Epidermal melanocyte (primary cell): ENCODE data around the gene BABAM2.

Experiments
- DNase-seq: peaks from one replicate; pipeline ENCODE4 v3.0.0; 2011; ENCODE audit warnings: low spot score; ENCODE audit not compliant: insufficient read length

The BABAM2 gene

DNA sequence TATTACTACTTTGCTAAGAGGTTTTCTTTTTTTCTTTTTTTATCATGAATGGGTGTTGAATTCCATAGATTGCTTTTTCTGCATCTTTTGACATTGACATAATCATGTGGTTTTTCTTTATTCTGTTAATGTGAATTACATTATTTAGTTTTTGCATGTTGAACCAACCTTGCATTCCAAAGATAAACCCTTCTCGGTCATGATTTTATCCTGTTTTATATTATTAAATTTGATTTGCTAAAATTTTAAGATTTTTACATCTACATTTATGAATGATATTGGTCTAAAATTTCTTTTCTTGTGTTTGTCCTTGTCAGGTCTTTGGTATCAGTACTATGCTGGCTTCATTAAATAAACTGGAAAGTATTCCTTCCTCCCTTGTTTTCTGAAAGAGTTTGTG lies 414.7 kb downstream of the BABAM2 start:
- no peak for DNase-seq

DNA sequence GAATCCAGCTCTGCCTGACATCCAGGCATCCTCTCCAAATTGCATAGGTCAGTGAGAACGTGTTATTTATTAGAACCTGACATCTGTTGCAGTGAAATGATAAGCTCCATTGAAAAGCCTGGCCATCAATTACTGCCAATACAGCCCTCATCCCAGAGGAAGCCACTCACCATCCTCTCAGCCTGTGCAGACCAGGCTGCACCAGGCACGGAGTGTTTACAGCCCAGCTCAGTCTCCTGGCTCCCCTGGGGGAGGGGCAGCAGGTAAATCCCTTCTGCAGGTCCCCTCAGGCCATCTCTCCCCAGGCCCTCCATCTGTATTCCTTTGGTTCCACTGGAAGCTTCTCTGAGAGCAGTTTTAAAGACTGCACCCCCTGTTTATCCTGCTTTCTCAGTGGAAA lies 419.6 kb downstream of the BABAM2 start:
- DNase-seq = no peak

DNA sequence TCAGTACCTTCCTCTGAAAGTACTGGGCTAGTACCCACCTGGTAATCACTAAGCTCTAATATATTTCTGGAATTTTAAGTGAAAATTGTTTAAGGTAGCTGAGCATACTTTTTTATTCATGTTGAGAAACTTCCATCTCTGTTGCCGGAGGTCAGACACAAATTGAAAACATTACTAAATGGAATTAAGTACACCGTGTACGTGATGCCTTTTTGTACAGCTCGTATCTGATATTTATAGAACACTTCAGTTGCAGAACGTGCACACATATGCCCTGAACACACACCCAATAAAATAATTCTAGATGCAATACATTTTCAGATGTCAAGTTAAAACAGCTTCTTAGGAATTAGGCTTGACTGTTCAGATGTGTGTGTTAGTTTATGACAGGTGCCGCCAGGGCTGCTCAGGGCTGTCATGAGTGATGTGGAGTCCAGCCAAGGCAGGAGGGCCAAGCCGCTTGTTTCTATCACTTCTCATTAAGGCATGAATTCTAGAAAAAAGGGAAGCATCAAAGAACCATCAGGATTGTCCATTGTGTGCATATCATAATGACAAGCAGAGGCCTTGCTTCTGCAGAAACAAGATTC lies 421.2 kb downstream of the BABAM2 start:
- no peak for DNase-seq

DNA sequence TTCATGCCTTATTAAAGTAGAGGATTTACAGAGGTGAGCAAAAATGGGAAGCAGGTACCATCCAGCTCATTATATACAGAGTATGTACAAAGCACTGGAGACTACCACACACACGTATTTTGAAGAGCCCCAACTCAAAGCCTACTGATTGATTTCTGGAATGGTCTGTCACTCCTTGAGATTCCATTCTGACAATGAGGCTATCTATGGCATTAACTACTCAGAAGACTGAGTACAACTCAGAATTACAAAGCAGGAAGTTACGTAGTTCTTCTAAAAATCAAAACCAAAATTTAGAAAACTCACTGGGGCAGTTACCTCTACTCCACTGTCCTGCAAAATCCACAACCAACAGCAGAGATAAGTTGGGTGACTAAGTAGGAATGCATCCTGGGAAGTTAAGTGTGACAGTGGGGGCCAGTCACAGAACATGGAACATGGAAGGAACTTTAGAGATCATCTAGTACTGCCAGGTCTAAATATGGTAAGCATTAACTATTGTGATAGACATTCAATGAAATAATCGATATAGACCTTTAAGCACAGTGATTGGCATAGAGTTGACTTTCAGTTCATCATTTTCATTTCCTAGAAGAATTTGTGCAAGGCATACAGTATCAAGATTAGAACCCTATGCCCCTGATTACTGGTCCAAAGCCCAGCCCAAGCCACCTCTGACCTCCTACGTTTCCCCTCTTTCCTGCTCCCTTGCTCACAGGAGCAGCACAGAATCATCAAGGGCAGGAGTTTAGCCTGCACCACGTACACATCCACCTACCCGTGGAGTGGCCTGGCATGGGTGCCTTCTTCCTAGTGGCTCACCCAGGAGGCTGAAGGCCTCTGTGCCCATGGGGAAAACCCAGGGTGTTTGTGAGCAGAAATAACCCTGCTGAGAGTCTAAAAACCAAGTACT lies 422.0 kb downstream of the BABAM2 start:
- no peak for DNase-seq

DNA sequence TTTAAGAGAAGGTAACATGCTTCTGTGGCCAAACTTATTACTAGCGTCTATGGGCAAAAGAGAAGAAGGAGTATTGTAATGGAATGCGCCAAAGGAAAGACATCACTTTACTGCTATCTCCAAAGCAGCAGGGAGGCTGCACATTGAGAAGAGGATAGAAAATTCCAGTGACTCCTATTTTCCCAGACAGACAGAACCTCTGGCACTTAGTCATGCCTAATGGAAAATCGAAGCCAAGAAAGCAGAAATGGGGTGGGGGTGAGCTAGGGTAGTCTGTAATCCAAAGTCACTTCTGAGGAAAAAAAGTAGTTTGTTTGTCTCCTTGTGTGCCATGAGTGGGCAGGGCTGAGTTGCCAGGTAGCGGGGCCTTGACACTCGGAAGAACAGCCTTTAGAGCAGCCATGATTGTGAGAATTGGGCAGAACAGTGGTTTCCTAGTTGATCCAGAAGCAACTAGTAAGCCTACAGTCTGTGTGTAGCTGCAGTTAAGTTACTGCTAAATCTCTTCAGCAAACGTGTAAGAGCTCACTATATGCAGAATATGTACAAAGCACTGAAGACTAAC lies 422.8 kb downstream of the BABAM2 start:
- DNase-seq = no peak

DNA sequence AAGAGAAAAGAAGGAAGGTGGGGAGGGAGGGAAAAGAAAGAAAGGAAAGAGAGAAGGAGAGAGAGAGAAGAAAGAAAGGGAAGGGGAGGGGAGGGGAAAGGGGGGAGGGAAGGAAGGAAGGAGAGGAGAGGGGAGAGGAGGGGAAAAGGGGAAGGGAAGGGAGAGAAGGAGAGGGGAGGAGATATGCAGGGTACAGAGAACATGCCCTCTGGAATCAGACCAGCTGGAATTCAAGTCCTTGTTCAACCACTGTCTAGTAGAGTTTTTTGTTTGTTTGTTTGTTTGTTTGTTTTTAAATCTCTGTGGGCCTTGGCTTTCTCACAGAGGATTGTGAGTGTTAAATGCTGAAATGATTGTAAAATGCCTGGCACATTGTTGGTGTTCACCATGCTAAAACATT lies 424.4 kb downstream of the BABAM2 start:
- DNase-seq = no peak

DNA sequence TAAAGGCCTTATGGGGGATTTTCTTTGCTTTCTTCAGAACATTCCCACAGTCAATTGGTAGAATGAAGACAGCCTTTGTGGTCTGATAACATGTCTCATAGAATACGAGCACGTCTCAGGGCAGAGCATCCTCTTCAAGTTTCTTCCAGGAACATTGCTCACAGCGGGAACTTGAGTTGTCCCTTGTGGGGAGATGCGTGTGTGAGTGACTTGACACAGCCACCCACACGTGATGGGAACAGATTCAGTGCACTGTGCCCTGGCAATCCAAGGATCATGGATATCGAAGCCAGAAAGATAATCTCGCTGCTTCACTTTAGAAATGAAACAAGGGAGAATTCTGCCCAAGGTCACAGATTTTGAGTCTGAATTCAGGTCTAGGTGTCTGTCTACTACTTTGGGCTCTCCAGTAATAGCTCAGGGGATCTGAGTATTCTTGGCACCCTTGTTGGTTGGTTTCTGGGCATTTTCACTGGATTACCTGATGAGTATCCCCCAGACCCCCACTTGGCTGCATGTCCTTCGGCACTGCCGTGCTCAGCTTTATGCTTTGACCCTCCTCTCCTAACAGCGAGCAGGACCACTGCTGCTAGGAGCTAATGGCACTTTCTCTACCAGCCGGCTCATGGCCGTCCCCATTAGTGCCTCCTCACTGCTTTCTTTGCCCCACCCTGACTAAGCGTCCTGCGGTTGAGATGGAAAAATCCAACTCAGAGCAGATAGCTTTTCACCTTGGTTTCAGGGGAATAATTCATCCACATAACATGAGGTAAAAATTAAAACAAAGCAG lies 426.2 kb downstream of the BABAM2 start:
- DNase-seq = no peak

DNA sequence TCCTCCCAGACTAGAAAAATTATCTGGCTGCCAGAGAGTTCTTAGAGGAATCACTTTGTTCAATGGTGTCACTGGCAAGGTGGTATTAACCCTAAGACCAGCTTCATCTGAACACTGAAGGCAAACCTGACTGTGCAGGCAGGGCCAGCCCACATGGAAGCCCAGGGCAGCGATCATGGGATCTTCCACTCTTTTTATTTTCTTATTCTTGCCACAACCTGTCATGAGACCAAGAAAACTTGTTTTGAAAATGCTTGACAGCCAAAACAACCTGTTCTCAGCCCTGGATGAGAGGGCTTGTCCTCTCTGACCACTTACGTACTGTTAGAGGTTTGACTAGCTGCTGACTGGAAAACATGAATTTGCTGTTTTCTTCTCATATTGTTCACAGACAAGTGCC lies 426.9 kb downstream of the BABAM2 start:
- no peak for DNase-seq

DNA sequence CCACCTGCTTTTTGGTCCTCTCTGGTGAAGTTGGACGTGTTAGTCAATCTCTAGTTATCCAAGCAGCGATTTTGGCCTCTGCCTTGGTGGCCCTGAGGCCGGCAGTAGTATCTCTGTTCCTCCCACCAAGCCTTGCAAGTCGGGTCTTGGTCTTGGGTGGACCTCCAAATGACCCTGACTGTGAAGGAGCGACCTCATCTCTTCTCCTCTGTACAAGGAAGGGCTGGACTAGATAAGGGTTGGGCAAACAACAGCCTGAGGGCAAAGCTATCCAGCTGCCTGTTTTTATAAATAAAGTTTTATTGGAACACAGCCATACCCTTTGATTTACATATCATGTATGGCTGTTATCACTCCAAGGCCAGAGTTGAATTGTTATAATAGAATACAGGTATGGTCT lies 427.5 kb downstream of the BABAM2 start:
- no peak for DNase-seq

DNA sequence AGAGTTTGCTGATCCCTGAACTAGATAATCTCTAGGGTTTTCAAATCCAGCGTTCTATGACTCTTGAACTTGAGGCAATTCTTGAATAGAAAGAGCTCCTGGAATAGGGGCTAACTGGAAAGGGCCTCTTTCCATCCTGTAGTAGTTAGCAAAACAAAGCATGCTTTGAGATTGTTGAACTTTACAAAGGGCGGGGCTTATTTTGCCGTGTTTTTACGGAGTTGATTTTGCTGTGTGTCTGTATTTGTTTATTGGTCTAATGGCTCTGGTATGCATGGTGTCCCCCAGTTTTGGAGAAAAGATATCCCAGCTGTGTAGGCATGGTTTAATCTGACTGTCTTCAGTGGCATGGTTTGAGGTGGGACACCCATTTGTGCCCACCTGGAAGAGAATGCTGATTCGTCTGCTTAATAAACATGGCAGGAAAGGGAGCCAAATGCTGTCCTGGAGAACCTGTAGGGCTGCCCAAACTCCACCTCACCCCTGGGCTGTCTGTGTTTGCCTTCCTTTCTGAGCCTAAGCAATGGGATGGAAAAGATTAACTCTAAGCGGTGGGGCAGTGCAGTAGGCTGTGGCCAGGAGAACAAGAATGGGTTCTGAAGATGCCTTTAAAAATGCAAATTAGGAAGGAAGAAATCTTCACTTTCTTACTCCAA lies 428.1 kb downstream of the BABAM2 start:
- no peak for DNase-seq

DNA sequence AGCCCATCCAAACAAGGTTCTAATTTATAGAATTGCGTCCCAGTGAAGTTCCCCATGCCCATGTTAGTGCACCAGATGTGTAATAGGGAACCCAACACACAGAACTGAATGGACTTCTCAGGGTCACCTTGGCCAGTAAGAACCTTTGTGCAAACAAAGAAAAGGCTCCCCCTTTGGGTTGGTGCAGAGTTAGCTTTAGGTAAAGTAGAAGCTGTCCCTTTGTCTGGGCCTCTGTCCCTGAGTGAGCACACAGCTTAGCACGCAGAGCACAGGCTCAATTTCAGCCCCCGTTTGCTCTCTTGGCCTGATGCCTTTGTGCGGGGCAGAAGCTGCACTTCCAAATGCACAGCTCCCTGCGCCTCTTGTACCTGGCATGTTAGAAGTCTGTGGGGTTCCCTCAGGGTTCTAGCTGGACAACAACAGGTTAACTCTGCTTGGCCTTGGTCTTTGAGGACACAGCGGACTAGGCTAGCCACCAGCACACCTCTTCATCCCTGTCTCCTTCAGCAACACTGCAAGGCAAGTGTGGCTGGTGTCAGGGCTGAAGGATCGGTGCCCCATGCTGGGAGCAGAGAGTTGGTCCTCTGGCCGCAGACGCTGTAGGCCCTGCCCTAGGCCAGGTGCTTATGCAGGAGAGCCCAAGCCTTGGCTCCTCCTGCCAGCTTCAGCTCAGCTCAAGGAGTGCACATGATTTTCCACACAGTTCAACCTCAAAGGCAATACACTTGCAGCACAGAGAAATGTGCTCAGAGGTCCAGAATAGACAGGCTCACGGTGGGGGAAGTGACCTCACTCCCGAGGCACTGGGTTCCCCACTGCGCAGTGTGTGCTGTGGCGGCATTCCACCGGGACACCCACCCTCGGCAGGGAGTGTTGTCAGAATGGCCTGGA lies 428.8 kb downstream of the BABAM2 start:
- DNase-seq = no peak

DNA sequence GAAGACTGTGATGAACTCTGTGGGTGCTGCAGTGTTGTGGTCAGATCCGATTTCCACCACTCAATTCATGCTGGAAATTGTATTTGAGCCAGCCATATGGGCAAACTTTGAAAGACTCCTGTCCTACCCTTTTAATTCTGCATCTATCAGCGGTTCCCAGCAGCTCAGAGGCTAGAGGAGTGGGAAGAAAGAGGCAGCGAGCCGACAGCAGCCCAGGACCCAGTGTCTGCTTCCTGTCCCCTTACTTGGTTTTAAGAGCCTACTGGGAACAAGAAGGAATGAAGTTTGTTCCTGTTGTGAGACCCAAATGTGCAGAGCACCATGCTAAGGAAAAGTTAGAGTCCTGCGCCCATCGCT lies 429.5 kb downstream of the BABAM2 start:
- no peak for DNase-seq

DNA sequence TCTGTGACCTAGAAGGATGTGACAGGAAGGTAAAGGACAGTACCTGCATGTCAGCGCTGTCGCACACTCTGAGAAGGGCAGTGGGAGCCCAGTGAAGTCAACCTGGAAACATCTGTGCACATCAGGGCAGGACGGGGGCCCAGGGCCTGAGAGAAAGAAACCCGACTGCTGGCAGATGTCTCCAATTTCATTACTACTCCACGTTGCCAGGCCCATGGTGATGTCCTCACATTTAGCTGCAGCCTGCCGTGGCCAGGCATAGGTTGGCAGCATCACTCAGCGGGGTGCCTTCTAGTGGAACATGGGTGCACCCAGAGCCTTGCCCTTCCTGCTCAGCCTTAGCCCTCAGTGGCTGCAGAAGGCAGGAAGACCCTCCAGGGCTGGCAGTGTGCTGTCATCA lies 429.8 kb downstream of the BABAM2 start:
- DNase-seq = no peak

DNA sequence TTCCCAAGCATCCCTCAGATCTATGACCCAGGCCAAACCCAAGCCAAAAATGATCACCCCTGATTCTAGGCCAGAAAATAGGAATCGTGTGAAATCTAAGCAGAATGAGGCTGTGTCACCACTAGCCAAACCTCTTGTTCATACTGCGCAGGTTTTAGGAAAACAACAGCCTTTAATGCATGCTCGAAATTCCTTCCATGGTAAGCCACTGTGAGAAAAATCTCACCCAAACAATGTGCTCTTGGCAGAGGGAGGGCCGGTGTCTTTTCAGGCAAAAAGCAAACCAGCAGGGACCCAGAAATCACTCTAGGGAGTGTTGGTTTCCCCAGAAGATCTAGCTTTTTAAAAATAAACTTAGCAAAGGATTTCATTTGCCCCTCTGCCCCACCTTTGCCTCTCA lies 430.9 kb downstream of the BABAM2 start:
- DNase-seq = no peak

DNA sequence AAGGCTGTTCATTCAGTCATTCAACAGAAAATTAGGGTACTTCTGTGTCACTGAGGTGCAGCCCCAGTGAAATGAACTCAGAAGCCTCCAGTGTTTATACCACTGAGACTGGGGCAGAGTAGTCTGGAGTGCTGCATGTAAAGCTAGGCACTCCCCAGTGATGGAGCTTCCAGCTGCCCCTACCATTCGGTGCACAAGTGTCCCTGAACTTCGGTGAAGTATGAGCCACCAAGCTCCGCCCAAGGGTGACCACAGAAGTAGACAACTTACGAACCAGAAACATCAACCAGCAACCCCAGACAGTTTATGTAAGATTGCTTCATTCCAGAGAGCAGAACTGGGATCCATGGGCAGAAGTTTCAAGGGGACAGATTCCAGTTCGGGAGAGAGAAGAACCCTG lies 431.5 kb downstream of the BABAM2 start:
- DNase-seq = no peak

DNA sequence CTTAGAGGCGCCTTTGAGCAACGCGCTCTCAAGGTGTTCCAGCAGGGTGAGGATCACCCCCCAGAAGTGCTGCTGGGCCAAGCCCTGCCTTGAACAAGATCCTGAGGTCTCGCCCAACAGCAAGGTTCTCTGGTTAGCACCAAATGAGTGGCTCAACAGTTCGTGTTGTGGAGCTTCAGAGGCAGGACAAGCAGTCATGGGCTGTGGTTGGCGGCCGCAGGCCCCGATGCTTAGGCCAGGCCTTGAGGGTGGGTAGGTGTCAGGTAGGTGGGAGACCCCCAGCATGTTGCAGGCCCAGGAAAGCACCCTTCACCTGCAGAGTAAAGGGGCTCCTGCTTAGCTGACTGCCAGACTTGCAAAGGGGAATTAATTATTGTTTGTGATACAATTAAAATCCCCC lies 431.9 kb downstream of the BABAM2 start:
- no peak for DNase-seq

DNA sequence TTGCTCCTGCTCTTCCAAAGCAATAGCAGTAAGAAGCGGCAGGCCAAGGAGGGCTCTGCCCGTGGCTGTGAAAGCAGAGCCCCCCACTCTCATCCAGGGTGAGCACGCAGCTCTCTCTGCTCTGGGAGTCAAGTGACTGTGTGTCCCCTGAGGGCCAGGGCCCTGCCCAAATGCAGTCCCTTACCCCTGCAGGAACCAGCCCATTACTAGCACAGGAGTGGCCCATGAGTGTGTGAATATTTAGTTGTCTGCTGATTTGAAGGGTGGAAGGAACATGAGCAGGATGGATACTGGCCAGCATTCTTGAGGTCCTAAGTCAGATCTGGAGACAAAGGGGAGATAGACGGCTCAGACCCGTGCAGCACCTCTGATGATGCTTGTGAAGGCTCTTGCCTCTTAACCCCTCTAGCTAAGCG lies 432.5 kb downstream of the BABAM2 start:
- DNase-seq = no peak

DNA sequence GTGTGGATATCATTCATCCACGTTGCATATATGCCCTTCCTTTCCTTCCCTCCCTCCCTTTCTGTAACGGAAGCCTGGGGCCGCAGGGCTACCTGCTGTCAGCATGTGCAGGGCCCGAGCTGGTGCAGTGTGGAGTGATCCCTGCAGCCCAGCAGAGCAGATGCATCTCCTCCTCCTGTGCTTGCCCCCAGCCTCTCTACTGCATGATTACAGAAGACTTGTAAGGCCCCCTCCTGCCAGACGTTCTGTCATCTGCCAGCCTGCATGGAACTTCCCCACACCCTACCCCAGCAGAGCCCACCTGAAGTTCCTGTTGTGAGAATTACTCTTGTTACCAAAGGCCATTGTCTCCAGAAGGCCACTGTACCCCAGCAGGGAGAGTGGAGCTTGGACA lies 434.6 kb downstream of the BABAM2 start:
- no peak for DNase-seq

DNA sequence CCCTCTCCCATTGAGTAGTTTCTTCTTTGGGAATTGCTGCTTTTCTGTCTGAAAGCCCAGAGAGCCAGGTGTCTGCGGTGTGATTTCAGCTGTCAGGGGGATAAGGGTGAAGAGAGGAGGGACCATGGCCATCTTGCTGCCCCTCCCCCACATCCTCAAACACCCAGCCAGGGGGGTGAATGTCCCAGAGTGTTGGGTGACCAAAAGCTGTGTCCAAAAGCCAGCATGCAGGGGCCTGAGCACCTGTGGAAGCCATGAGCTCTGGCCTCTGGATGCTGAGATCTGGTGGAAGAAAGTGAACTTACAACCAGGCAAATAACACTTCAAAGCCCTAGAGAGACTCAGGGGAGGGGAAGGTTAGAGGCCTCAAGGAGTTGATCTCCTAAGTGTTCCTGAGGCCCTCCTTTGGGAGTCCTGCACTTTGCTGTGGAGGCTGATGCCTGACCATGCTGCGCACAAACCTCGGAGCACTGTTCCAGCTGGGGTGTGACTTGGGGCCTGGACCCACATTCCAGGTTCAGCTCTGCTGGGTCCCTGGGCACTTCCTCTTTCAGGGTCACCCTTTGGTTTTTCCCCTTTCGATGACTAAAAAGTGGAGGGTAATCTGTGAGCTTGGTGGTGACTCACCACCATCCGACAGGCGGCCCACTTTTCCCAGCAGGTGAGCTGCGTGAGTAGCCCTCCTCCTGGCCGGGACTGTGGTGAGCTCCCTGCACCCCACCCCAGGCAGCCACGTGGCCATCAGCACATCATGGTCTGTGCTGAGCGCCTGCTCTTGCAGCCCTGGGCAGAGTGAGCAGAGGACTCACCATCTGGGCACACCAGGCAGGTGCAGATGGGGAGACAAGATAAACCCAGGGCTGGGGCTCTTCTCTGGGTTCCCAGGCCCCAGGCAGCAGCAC lies 435.3 kb downstream of the BABAM2 start:
- no peak for DNase-seq

DNA sequence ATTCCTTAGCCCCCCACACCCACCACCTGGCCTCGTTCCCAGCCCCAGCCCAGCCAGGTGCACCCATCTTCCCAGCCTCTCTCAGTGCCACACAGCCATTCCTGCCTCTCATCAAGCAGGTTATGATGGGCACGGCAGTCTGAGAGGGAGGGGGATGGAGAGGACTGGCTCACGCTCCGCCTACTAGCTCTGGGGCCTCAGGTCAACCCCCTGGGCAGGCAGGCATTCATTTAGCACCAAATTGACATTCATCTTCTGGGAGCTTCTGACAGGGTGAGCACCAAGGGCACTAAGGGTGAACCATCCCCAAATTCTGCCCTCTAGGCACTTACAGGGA lies 435.9 kb downstream of the BABAM2 start:
- no peak for DNase-seq
